ENCODE results near the gene STX3.

DNA sequence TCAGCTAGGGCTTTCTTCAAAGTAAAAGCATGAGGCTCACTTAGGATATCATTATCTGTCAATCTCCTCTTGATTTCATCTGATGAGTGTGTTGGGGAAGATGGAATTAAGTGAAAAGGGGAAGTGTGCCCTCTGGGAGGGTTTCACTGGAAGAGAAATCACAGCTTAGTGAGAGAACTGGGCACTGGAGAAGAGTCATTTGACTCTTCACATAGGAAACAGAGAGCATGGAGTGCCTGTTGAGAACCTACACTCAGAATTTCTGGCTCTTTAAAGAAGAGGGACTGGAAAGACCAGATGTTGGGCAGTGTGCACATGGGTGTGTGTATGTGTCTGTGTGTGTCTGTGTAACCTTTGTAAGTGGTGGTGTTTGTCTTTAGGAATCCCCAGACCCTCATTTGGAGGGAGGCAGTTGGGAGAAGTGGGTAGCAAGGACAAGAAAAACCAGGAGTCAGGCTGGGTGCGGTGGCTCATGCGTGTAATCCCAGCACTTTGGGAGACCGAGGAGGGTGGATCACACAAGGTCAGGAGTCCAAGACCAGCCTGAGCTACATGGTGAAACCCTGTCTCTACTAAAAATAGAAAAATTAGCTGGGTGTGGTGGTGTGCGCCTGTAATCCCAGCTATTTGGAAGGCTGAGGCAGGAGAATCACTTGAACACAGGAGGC, 10.0 kb downstream of the STX3 start:
- TF ChIP-seq, protein P1, sequence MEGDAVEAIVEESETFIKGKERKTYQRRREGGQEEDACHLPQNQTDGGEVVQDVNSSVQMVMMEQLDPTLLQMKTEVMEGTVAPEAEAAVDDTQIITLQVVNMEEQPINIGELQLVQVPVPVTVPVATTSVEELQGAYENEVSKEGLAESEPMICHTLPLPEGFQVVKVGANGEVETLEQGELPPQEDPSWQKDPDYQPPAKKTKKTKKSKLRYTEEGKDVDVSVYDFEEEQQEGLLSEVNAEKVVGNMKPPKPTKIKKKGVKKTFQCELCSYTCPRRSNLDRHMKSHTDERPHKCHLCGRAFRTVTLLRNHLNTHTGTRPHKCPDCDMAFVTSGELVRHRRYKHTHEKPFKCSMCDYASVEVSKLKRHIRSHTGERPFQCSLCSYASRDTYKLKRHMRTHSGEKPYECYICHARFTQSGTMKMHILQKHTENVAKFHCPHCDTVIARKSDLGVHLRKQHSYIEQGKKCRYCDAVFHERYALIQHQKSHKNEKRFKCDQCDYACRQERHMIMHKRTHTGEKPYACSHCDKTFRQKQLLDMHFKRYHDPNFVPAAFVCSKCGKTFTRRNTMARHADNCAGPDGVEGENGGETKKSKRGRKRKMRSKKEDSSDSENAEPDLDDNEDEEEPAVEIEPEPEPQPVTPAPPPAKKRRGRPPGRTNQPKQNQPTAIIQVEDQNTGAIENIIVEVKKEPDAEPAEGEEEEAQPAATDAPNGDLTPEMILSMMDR (IDR thresholded peaks at IDR 0.05), result no peak
- no peak for TF ChIP-seq POLR2A (IDR thresholded peaks at IDR 0.05)
